SK-N-SH (cell line): ENCODE results near the gene RPS8. TPM values are rescaled to one million over a fixed set of nuclear protein-coding genes. Genes with fewer than 3 reads are reported as not detected.

ENCODE experiments used
- CTCF ChIA-PET: fragments of 300-600, 350-600 bp; formaldehyde crosslinking; extraction: SDS; loops from one replicate; lab custom pipeline; 2021; lab: Yijun Ruan, JAX
- POLR2A ChIA-PET: fragments of 350-600 bp; sonication (Branson Sonifier 250); formaldehyde crosslinking; extraction: SDS; loops from one replicate; lab custom pipeline; 2020; ENCODE audit warnings: antibody characterized with exemption, inconsistent platforms; lab: Yijun Ruan, JAX
- DNase-seq: peaks from one replicate; pipeline ENCODE4 v3.0.0; 2012
- H2AFZ ChIP-seq: fragments of 200-600 bp; sonication (generic); 2 replicates; pipeline ENCODE4 v1.8.1; 2016; ENCODE audit warnings: antibody characterized with exemption, mild to moderate bottlenecking, low read depth
- H3F3A ChIP-seq: fragments of 200-600 bp; sonication (generic); replicated peaks from 2 replicates; pipeline ENCODE3; 2016; ENCODE audit warnings: antibody characterized with exemption, mild to moderate bottlenecking; ENCODE audit not compliant: insufficient read depth
- H3K27ac ChIP-seq, 2 experiments: fragments of 200-500 bp in 1 of 2; fragments of 200-600 bp in 1 of 2; sonication (Bioruptor generic) in 1 of 2; sonication (generic), shearing (Covaris generic) in 1 of 2; 2 replicates each; pipeline versions ENCODE4 v1.5.1 to v1.6.1; 2014 to 2016; ENCODE audit warnings: low read depth in 2 of 2, inconsistent platforms in 1 of 2, low read length in 1 of 2, mild to moderate bottlenecking in 1 of 2, mixed read lengths in 1 of 2
- H3K27me3 ChIP-seq: fragments of 200-600 bp; sonication (generic), shearing (Covaris generic); 2 replicates; pipeline ENCODE4 v1.6.1; 2016; ENCODE audit warnings: mixed run types; ENCODE audit not compliant: insufficient read depth
- H3K36me3 ChIP-seq, 2 experiments: fragments of 200-500 bp in 1 of 2; fragments of 200-600 bp in 1 of 2; sonication (Bioruptor generic) in 1 of 2; sonication (generic) in 1 of 2; replicated peaks in 1 of 2; 2 replicates each; pipeline versions ENCODE3 to v1.5.1; 2014 to 2016; ENCODE audit warnings: low read length in 1 of 2, mild to moderate bottlenecking in 1 of 2; ENCODE audit not compliant: insufficient read depth in 2 of 2, control insufficient read depth in 1 of 2
- H3K4me1 ChIP-seq, 2 experiments: fragments of 200-500 bp in 1 of 2; fragments of 200-600 bp in 1 of 2; sonication (Bioruptor generic) in 1 of 2; sonication (generic), shearing (Covaris generic) in 1 of 2; 2 replicates each; pipeline versions ENCODE4 v1.5.1 to v1.6.1; 2014 to 2016; ENCODE audit warnings: low read depth in 1 of 2, low read length in 1 of 2, mixed run types in 1 of 2; ENCODE audit not compliant: insufficient read depth in 2 of 2, control insufficient read depth in 1 of 2
- H3K4me2 ChIP-seq: fragments of 200-600 bp; sonication (generic), shearing (Covaris generic); 2 replicates; pipeline ENCODE4 v1.6.1; 2017; ENCODE audit warnings: mixed run types
- H3K4me3 ChIP-seq, 2 experiments: fragments of 200-500 bp in 1 of 2; fragments of 200-600 bp in 1 of 2; sonication (Bioruptor generic) in 1 of 2; sonication (generic), shearing (Covaris generic) in 1 of 2; 2 replicates each; pipeline versions ENCODE4 v1.5.1 to v1.8.1; 2014 to 2016; ENCODE audit warnings: low read depth in 2 of 2, inconsistent platforms in 1 of 2, low read length in 1 of 2, mild to moderate bottlenecking in 1 of 2, mixed read lengths in 1 of 2, moderate library complexity in 1 of 2
- H3K79me2 ChIP-seq: fragments of 200-600 bp; sonication (generic); 2 replicates; pipeline ENCODE4 v1.8.1; 2017; ENCODE audit warnings: mild to moderate bottlenecking; ENCODE audit not compliant: insufficient read depth
- H3K9ac ChIP-seq: fragments of 200-600 bp; sonication (generic); 2 replicates; pipeline ENCODE4 v1.6.1; 2017; ENCODE audit warnings: mixed run types
- H3K9me2 ChIP-seq: fragments of 200-600 bp; sonication (generic); 2 replicates; pipeline ENCODE4 v1.6.1; 2017; ENCODE audit warnings: mixed run types
- H3K9me3 ChIP-seq: fragments of 200-600 bp; sonication (generic); 2 replicates; pipeline ENCODE4 v1.6.1; 2017; ENCODE audit warnings: mixed run types, mild to moderate bottlenecking, moderate library complexity
- H4K20me1 ChIP-seq: fragments of 200-600 bp; sonication (generic); 2 replicates; pipeline ENCODE4 v1.6.1; 2017; ENCODE audit warnings: mild to moderate bottlenecking, mixed run types; ENCODE audit not compliant: insufficient read depth
- CTCF ChIP-seq: fragments of 200-600 bp; sonication (generic); IDR thresholded peaks from 2 replicates; pipeline ENCODE4 v1.6.1; 2017; ENCODE audit warnings: antibody characterized with exemption, mild to moderate bottlenecking, moderate library complexity
- GATA2 ChIP-seq: sonication (generic); formaldehyde crosslinking; IDR thresholded peaks from 2 replicates; pipeline ENCODE4 v1.5.0; 2020; ENCODE audit warnings: mild to moderate bottlenecking, missing genetic modification reagents
- IRF3 ChIP-seq: fragments of 150-350 bp; IDR thresholded peaks from 2 replicates; pipeline ENCODE4 v1.6.1; 2016; ENCODE audit warnings: mild to moderate bottlenecking, low read depth, low read length
- JUND ChIP-seq: IDR thresholded peaks from 2 replicates; pipeline ENCODE4 v1.4.0; 2012
- MAX ChIP-seq: IDR thresholded peaks from 2 replicates; pipeline ENCODE4 v1.4.0; 2012; ENCODE audit warnings: low read depth
- MXI1 ChIP-seq: IDR thresholded peaks from 2 replicates; pipeline ENCODE4 v1.6.1; 2012; ENCODE audit warnings: mild to moderate bottlenecking, low read depth, low read length, improper control_type of control experiment
- NRF1 ChIP-seq: IDR thresholded peaks from 2 replicates; pipeline ENCODE4 v1.6.1; 2012; ENCODE audit warnings: low read depth, mild to moderate bottlenecking, low read length
- POLR2AphosphoS5 ChIP-seq: IDR thresholded peaks from 2 replicates; pipeline ENCODE4 v1.6.1; 2012; ENCODE audit warnings: low read depth, low read length
- RXRA ChIP-seq: IDR thresholded peaks from 2 replicates; pipeline ENCODE4 v1.4.0; 2012; ENCODE audit warnings: low read depth, mild to moderate bottlenecking, borderline replicate concordance
- TEAD4 ChIP-seq: IDR thresholded peaks from 2 replicates; pipeline ENCODE4 v1.4.0; 2012; ENCODE audit warnings: mild to moderate bottlenecking, borderline replicate concordance; ENCODE audit not compliant: insufficient read depth
- ZBTB33 ChIP-seq: IDR thresholded peaks from 2 replicates; pipeline ENCODE4 v1.4.0; 2012; ENCODE audit warnings: low read depth, borderline replicate concordance
- WGBS: methylation state at CpG from one replicate; pipeline ENCODE4 v1.1.6; 2017; ENCODE audit warnings: low lambda C conversion rate; 5-methylcytosine and 5-hydroxymethylcytosine counted together
- polyA plus RNA-seq, 3 experiments: library from polyadenylated mRNA; depleted of rRNA; stranded (reverse); fragments of >200 nt; gene quantifications; 2 replicates each; pipeline ENCODE4 v1.2.3, GENCODE V29; 2012

RPS8 gene
- polyA plus RNA-seq, 1 of the 3 experiments (the other 2 are of a cell fraction), result 3,303 TPM

- no peaks in the 10 kb centered on the region for H3K27me3 ChIP-seq
- 13% methylated on average over 12 of the region's 12 CpGs for WGBS
- POLR2A ChIA-PET, result interaction anchor here (1.4 to 2.5 kb wide), 7 partner anchors 8 to 210 kb away, joined by 5 to 22 read pairs (median 13); partner anchors contain the start of genes BTBD19, EIF2B3 and RNU5D-1
- no peak for DNase-seq
- peaks cover 14 to 16% of the 10 kb centered on the region in 2 experiments; a peak in 3 of 4 replicates for H3K4me1 ChIP-seq
- H3K9me3 ChIP-seq, result no peaks in the 10 kb centered on the region
- peak overlapping the region in 1 of 2 experiments; percentile 87; a peak in 1 of 4 replicates for H3K27ac ChIP-seq
- TF ChIP-seq NRF1 (no peak), RXRA (no peak), JUND (no peak), MAX (no peak), ZBTB33 (no peak), GATA2 (CRISPR knock-in tag) (no peak), POLR2AphosphoS5 (no peak), IRF3 (no peak), TEAD4 (no peak), CTCF (no peak), MXI1 (no peak)
- H4K20me1 ChIP-seq, result peaks cover 41% of the 10 kb centered on the region
- H3K4me2 ChIP-seq, result peak overlapping the region; percentile 98
- H2AFZ ChIP-seq, result no peak overlapping the region
- peaks cover 64% of the 10 kb centered on the region for H3F3A ChIP-seq
- H3K9me2 ChIP-seq, result no peaks in the 10 kb centered on the region
- H3K79me2 ChIP-seq, result peaks cover 56% of the 10 kb centered on the region
- H3K36me3 ChIP-seq, result peaks cover 22 to 57% of the 10 kb centered on the region in 2 experiments
- CTCF ChIA-PET, result interaction anchor here (1.4 to 2.7 kb wide), 3 partner anchors 9 to 46 kb away, joined by 3 to 16 read pairs (median 5); partner anchors contain the start of gene RNU5D-1
- peak overlapping the region; percentile 54 to 79 for H3K4me3 ChIP-seq
- peak overlapping the region; percentile 93 for H3K9ac ChIP-seq
Measured at GRCh38 chr1:44776730-44777068, 1.4 kb downstream of the RPS8 start.
